Measurements from ENCODE around the gene C12orf56. TPM values are rescaled to one million over a fixed set of nuclear protein-coding genes. Genes with fewer than 3 reads are reported as not detected.

The C12orf56 gene
- total and polyA plus RNA-seq, 9 of the 15 experiments (the other 6 are each of a cell fraction or from before 2014, with no cell fraction given), result 0.40 to 4.8 (median 1.2) TPM

- TF ChIP-seq L3MBTL2 (IDR thresholded peaks at IDR 0.05), result peak; percentile 65
- TF ChIP-seq TAF9B (IDR thresholded peaks at IDR 0.05; ENCODE audit: partially characterized antibody), result peak; percentile 26
Measured at GRCh38 chr12:64293174-64293573, 97.4 kb downstream of the C12orf56 start (continued).

DNA sequence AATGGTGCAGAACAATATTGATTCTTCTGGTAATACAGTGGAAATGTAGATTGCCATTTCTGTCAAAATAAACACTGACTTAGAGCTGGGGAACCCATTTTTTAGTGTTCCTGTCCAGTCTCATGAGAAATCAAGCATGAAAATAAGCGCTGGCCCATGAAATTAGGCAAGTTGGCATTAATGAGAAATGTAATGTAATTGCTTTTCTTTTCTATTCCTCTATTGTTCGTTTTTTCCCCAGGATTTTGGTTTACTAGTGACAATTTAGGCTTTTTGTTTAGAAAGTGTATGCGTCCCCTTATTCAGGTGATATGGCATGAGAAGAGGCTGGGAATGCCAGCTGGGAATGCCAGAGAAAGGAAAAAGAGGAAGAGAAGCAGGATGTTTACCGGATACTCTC is 104.0 kb downstream of the C12orf56 start:
- ChIA-PET CTCF (ENCODE audit: low intra/inter-chr PET ratio) (no interaction called here), POLR2A (no interaction called here)
- no TSS peak for BruUV-seq (replicated peaks)
- Histone ChIP-seq H3K36me3 (ENCODE audit: control insufficient read depth, insufficient read depth, low read length) (no peaks in the 10 kb centered on the region), H2AFZ (ENCODE audit: low read depth, low read length) (no peak overlapping the region), H3K27me3 (ENCODE audit: control insufficient read depth in 2 of 2, insufficient read depth in 2 of 2, low read length in 2 of 2) (peaks cover 0 to 6% of the 10 kb centered on the region in 2 experiments; a peak in 3 of 5 replicates), H3K9me3 (replicated peaks; ENCODE audit: control insufficient read depth, insufficient read depth, low read depth, low read length) (no peaks in the 10 kb centered on the region), H3K27ac (ENCODE audit: extremely low read depth, low read depth, low read length) (no peak overlapping the region), H3K4me1 (replicated peaks in 1 of 2; ENCODE audit: control insufficient read depth in 2 of 2, insufficient read depth in 2 of 2, low read length in 2 of 2) (no peaks in the 10 kb centered on the region), H3K4me3 (no peak overlapping the region), H3K4me2 (ENCODE audit: insufficient read depth, low read length) (no peak overlapping the region), H3K79me2 (ENCODE audit: control insufficient read depth, insufficient read depth, low read length) (no peaks in the 10 kb centered on the region), H4K20me1 (replicated peaks; ENCODE audit: control insufficient read depth, insufficient read depth, low read length) (no peaks in the 10 kb centered on the region), H3K9ac (ENCODE audit: insufficient read depth in 1 of 2, low read depth in 2 of 2, low read length in 2 of 2) (no peak overlapping the region), H3K9me1 (ENCODE audit: control insufficient read depth, insufficient read depth, low read length) (no peaks in the 10 kb centered on the region)
- TF ChIP-seq COPS2 (conservative IDR thresholded peaks at IDR 0.05) (no peak), MXI1 (IDR thresholded peaks at IDR 0.05; ENCODE audit: low read depth, low read length) (no peak), ZNF347 (CRISPR knock-in tag; IDR thresholded peaks at IDR 0.05; ENCODE audit: low read depth) (no peak), DDX20 (tag; IDR thresholded peaks at IDR 0.05; ENCODE audit: low read depth) (no peak), RBM17 (IDR thresholded peaks at IDR 0.05; ENCODE audit: borderline replicate concordance, low read depth, low read length) (no peak), ZNF766 (CRISPR knock-in tag; conservative IDR thresholded peaks at IDR 0.05) (no peak), ZNF263 (CRISPR knock-in tag; IDR thresholded peaks at IDR 0.05; ENCODE audit: borderline replicate concordance) (no peak), ZFX (CRISPR knock-in tag; IDR thresholded peaks at IDR 0.05) (no peak)
- no peak for ATAC-seq
- WGBS (ENCODE audit: insufficient coverage, low coverage, missing lambda C conversion rate), result 8% methylated on average over 4 of the region's 4 CpGs
- FAIRE-seq, result no peak
- in situ Hi-C loops (cut with MboI) (no loop called here), intact Hi-C loops (cut with micrococcal nuclease) (no loop called here)
- DNase-seq (ENCODE audit: extremely low read depth in 1 of 4, low spot score in 3 of 4), result no peak

All from K562 (cell line).